ENCODE data around the gene CBLB.

The CBLB gene

DNA sequence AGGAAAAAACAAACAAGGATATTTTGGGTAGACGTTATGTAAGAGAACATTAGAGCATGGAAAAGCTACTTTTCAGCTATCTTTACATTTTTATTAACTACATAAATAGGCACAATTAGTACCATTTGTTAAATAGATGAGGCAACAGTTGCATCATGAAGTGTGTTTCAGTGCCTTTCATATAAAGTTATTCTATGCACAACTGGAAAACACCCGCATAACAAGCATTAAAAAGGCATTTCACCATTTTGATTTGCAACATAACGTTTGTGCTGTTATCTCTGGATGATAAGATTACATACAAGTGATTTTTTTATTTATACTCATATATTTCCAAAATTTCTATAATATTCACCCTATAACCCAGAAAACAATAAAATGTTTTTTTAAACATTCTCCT lies 69.5 kb downstream of the CBLB start:
- no peak overlapping the region for H2AFZ ChIP-seq (ENCODE audit: low read depth, low read length)
- peaks cover 5% of the 10 kb centered on the region for H3K4me1 ChIP-seq (ENCODE audit: insufficient read depth, low read length)
- no peak overlapping the region for H3K4me3 ChIP-seq (ENCODE audit: low read length)
- H3K36me3 ChIP-seq (ENCODE audit: insufficient read depth, low read length), result no peaks in the 10 kb centered on the region
- H3K9me3 ChIP-seq (ENCODE audit: low read length), result no peaks in the 10 kb centered on the region
- H3K27me3 ChIP-seq (ENCODE audit: insufficient read depth, low read length), result no peaks in the 10 kb centered on the region

DNA sequence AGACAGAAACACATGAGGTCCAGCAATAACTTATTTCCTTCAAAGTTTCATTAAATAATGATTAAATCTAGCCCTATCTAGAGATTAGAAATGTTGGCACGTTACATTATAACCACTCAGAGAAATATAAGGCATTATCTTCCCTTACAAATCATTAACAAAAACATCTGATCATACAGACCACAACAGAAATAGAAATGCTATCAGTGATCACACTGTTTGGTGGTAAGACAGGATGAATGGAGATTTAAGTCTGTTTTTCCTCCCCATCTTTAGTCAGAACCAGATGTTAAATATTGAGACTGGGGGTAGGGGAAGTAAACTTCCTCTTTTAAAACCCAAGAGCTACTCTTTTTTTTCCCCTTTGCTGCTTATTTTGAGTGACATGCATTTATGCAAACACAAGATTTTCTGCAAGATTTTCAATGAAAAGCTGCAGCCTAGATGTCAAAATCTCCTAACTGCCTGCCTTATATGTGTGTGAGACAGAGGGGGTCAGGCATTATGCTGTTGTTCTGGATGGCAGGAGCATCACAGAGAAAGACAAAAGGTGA lies 70.4 kb downstream of the CBLB start:
- Histone ChIP-seq H2AFZ (ENCODE audit: low read depth, low read length) (no peak overlapping the region), H3K4me3 (ENCODE audit: low read length) (no peak overlapping the region), H3K27me3 (ENCODE audit: insufficient read depth, low read length) (no peaks in the 10 kb centered on the region), H3K4me1 (ENCODE audit: insufficient read depth, low read length) (peaks cover 5% of the 10 kb centered on the region), H3K9me3 (ENCODE audit: low read length) (no peaks in the 10 kb centered on the region), H3K36me3 (ENCODE audit: insufficient read depth, low read length) (no peaks in the 10 kb centered on the region)

DNA sequence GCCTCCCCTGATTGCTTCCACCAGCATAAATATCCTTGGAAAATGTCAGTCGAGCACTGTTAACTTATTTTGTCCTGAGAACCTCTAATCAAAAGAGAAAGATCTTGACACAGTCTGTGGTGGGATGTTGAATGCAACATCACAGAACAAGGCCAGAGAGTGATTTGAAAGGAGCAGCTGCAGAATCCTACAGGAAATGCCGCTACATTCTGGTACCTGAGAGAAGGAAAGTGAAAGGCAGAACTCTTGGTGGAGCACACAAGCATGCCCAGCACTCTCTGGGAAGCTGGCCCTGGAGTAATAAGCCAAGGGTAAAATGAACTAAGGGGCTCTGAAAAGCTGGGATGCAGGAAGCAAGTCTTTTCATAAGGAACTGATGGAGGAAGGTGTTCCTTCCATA lies 75.8 kb downstream of the CBLB start:
- no peaks in the 10 kb centered on the region for H3K4me1 ChIP-seq (ENCODE audit: insufficient read depth, low read length)
- H3K27me3 ChIP-seq (ENCODE audit: insufficient read depth, low read length), result no peaks in the 10 kb centered on the region
- H3K4me3 ChIP-seq (ENCODE audit: low read length), result no peak overlapping the region
- H3K9me3 ChIP-seq (ENCODE audit: low read length), result peaks cover 1% of the 10 kb centered on the region
- no peak overlapping the region for H2AFZ ChIP-seq (ENCODE audit: low read depth, low read length)
- no peaks in the 10 kb centered on the region for H3K36me3 ChIP-seq (ENCODE audit: insufficient read depth, low read length)

GRCh38 chr3:105791919-105792786 lies 76.7 kb downstream of the CBLB start:
- Histone ChIP-seq H3K4me3 (ENCODE audit: low read length) (no peak overlapping the region), H3K4me1 (ENCODE audit: insufficient read depth, low read length) (no peaks in the 10 kb centered on the region), H3K27me3 (ENCODE audit: insufficient read depth, low read length) (no peaks in the 10 kb centered on the region)

DNA sequence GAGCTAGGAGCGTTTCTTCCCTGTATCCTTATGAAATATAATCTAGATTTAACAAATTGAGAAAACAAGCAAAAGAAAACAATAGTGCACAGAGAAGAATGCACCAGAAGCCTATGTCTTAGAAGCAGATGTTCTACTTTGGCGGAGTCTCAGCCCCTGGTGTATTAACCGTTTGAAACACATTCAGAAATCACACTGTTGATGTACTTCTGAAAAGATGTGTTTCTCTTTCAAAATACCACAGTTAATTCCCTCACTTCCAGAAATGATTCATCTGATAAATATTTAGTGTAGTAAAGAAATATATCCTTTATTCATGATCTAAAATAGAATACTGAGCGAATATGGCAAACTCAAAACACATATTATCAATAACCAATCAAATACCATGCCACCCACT lies 77.7 kb downstream of the CBLB start:
- Histone ChIP-seq H3K4me3 (ENCODE audit: low read length) (no peak overlapping the region), H3K27me3 (ENCODE audit: insufficient read depth, low read length) (no peaks in the 10 kb centered on the region), H3K9me3 (ENCODE audit: low read length) (peaks cover 1% of the 10 kb centered on the region), H3K36me3 (ENCODE audit: insufficient read depth, low read length) (no peaks in the 10 kb centered on the region), H3K4me1 (ENCODE audit: insufficient read depth, low read length) (no peaks in the 10 kb centered on the region), H2AFZ (ENCODE audit: low read depth, low read length) (no peak overlapping the region)

More at GRCh38 chr3:105791919-105792786, 76.7 kb downstream of the CBLB start:
- Histone ChIP-seq H2AFZ (ENCODE audit: low read depth, low read length) (no peak overlapping the region), H3K9me3 (ENCODE audit: low read length) (peaks cover 1% of the 10 kb centered on the region), H3K36me3 (ENCODE audit: insufficient read depth, low read length) (no peaks in the 10 kb centered on the region)

GRCh38 chr3:105790534-105790933 lies 78.3 kb downstream of the CBLB start:
- Histone ChIP-seq H2AFZ (ENCODE audit: low read depth, low read length) (no peak overlapping the region), H3K4me1 (ENCODE audit: insufficient read depth, low read length) (no peaks in the 10 kb centered on the region), H3K36me3 (ENCODE audit: insufficient read depth, low read length) (no peaks in the 10 kb centered on the region), H3K27me3 (ENCODE audit: insufficient read depth, low read length) (no peaks in the 10 kb centered on the region), H3K9me3 (ENCODE audit: low read length) (peaks cover 1% of the 10 kb centered on the region), H3K4me3 (ENCODE audit: low read length) (no peak overlapping the region)

DNA sequence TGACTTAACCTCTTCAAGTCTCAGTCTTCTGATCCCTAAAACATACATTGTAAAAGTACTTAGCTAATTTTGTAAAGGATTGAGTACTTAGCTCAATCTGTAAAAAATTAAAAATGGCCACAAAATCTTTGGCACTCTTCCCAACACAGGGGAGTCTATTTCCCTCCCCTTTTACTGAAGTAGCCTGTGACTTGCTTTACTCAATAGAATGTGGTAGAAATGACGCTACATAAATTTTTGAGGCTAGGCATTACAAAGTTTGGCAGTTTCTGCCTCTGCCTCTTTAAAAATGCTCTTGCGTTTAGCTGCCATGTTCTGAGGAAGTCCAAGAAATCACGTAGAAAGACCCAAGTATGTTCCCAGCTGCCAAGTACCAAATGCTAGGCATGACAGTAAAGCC lies 80.2 kb downstream of the CBLB start:
- H2AFZ ChIP-seq (ENCODE audit: low read depth, low read length), result no peak overlapping the region
- H3K27me3 ChIP-seq (ENCODE audit: insufficient read depth, low read length), result no peaks in the 10 kb centered on the region
- H3K4me3 ChIP-seq (ENCODE audit: low read length), result no peak overlapping the region
- H3K4me1 ChIP-seq (ENCODE audit: insufficient read depth, low read length), result no peaks in the 10 kb centered on the region
- peaks cover 1% of the 10 kb centered on the region for H3K9me3 ChIP-seq (ENCODE audit: low read length)
- H3K36me3 ChIP-seq (ENCODE audit: insufficient read depth, low read length), result no peaks in the 10 kb centered on the region

DNA sequence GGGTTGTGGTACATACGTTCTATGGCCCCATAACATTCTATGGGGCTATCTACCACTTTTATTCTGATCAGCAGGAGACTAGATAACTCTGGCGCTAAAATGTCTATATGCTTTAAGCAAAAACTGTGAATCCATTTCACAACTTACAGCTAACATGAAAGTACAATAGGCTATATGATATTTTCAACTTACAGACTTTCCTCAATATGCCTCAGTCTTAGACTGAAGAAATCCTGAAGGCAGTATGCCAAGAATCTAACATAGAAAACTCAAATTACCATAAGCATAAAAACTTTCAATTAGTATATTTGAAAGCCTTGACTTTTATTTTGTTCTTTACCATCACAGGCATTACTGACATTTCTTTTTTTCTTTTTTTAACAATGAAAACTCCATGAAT lies 81.4 kb downstream of the CBLB start:
- no peaks in the 10 kb centered on the region for H3K27me3 ChIP-seq (ENCODE audit: insufficient read depth, low read length)
- no peak overlapping the region for H3K4me3 ChIP-seq (ENCODE audit: low read length)
- no peaks in the 10 kb centered on the region for H3K4me1 ChIP-seq (ENCODE audit: insufficient read depth, low read length)
- peaks cover 1% of the 10 kb centered on the region for H3K9me3 ChIP-seq (ENCODE audit: low read length)
- no peaks in the 10 kb centered on the region for H3K36me3 ChIP-seq (ENCODE audit: insufficient read depth, low read length)
- no peak overlapping the region for H2AFZ ChIP-seq (ENCODE audit: low read depth, low read length)

DNA sequence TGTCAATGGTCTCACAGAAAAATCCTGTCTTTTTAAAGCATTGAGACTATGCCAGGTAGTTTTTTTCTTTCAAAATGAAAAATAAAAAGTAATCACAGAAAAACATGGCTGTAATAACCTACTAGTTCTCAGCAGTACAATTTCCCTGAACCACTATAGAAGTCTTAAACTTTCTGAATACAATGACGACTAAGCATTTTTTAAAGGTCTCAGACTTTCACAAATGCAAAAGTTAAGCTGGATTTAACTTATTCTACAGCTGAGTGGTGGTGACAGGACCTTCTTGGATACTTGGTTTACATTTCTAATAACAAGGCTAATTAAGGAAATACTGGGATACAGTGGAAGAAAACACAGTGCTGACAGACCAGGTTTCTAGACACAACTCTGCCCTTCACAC lies 81.8 kb downstream of the CBLB start:
- Histone ChIP-seq H3K4me1 (ENCODE audit: insufficient read depth, low read length) (no peaks in the 10 kb centered on the region), H2AFZ (ENCODE audit: low read depth, low read length) (no peak overlapping the region), H3K4me3 (ENCODE audit: low read length) (no peak overlapping the region), H3K9me3 (ENCODE audit: low read length) (peaks cover 1% of the 10 kb centered on the region), H3K36me3 (ENCODE audit: insufficient read depth, low read length) (no peaks in the 10 kb centered on the region), H3K27me3 (ENCODE audit: insufficient read depth, low read length) (no peaks in the 10 kb centered on the region)

- Histone ChIP-seq H2AFZ (ENCODE audit: low read depth, low read length) (no peak overlapping the region), H3K36me3 (ENCODE audit: insufficient read depth, low read length) (no peaks in the 10 kb centered on the region), H3K27me3 (ENCODE audit: insufficient read depth, low read length) (no peaks in the 10 kb centered on the region), H3K4me1 (ENCODE audit: insufficient read depth, low read length) (no peaks in the 10 kb centered on the region), H3K4me3 (ENCODE audit: low read length) (no peak overlapping the region), H3K9me3 (ENCODE audit: low read length) (peaks cover 2% of the 10 kb centered on the region)
These were observed 82.6 kb downstream of the CBLB start for GRCh38 chr3:105786241-105786640.

DNA sequence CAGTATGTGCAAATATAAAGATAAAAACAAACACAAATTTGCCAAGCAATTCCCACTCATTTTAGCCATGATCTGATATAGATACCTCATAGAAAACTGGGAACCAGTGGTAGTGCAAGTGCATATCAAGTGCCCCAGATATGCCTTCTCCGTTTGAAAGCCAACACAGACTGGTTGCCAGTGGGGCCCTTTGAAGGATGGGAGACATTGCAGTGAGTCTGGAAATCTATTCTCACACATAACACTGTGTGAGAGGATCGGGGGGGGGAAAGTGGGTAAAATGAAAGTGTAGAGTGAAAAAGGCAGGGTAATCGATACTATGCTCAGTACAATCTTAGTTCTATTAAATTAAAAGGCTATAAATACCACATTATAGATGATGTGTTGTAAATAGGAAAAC lies 83.0 kb downstream of the CBLB start:
- no peaks in the 10 kb centered on the region for H3K36me3 ChIP-seq (ENCODE audit: insufficient read depth, low read length)
- H3K4me1 ChIP-seq (ENCODE audit: insufficient read depth, low read length), result no peaks in the 10 kb centered on the region
- H3K9me3 ChIP-seq (ENCODE audit: low read length), result peaks cover 3% of the 10 kb centered on the region
- H3K27me3 ChIP-seq (ENCODE audit: insufficient read depth, low read length), result no peaks in the 10 kb centered on the region
- no peak overlapping the region for H2AFZ ChIP-seq (ENCODE audit: low read depth, low read length)
- H3K4me3 ChIP-seq (ENCODE audit: low read length), result no peak overlapping the region

GRCh38 chr3:105783631-105784030 lies 85.2 kb downstream of the CBLB start:
- no peaks in the 10 kb centered on the region for H3K36me3 ChIP-seq (ENCODE audit: insufficient read depth, low read length)
- no peaks in the 10 kb centered on the region for H3K27me3 ChIP-seq (ENCODE audit: insufficient read depth, low read length)
- peaks cover 2% of the 10 kb centered on the region for H3K9me3 ChIP-seq (ENCODE audit: low read length)
- H2AFZ ChIP-seq (ENCODE audit: low read depth, low read length), result no peak overlapping the region
- no peaks in the 10 kb centered on the region for H3K4me1 ChIP-seq (ENCODE audit: insufficient read depth, low read length)
- no peak overlapping the region for H3K4me3 ChIP-seq (ENCODE audit: low read length)

- no peaks in the 10 kb centered on the region for H3K4me1 ChIP-seq (ENCODE audit: insufficient read depth, low read length)
- H3K4me3 ChIP-seq (ENCODE audit: low read length), result no peak overlapping the region
- H3K9me3 ChIP-seq (ENCODE audit: low read length), result peaks cover 2% of the 10 kb centered on the region
- no peak overlapping the region for H2AFZ ChIP-seq (ENCODE audit: low read depth, low read length)
- no peaks in the 10 kb centered on the region for H3K27me3 ChIP-seq (ENCODE audit: insufficient read depth, low read length)
- no peaks in the 10 kb centered on the region for H3K36me3 ChIP-seq (ENCODE audit: insufficient read depth, low read length)
These were observed 86.9 kb downstream of the CBLB start for GRCh38 chr3:105781871-105782270.

Measured in neuron (in vitro differentiated cells).